HL-60 (cell line): Measurements from ENCODE around the gene HOMER1.

Experiments used
- DNase-seq, 2 experiments: peaks; one replicate each; pipeline ENCODE4 v3.0.0-alpha.2; 2010 to 2020; ENCODE audit warnings: low read depth in 1 of 2, low spot score in 1 of 2
- H3K27ac ChIP-seq: fragments of 250-450 bp; sonication (Bioruptor Pico); replicated peaks from 2 replicates; pipeline ENCODE4 v1.5.1; 2020; ENCODE audit warnings: mild to moderate bottlenecking, moderate library complexity
- H3K27me3 ChIP-seq: fragments of 250-450 bp; sonication (Bioruptor Pico); 2 replicates; pipeline ENCODE4 v1.5.1; 2021; ENCODE audit warnings: mild to moderate bottlenecking, moderate library complexity; ENCODE audit not compliant: insufficient read depth, poor library complexity, severe bottlenecking
- H3K4me3 ChIP-seq: replicated peaks from 2 replicates; pipeline ENCODE4 v1.5.1; 2011; ENCODE audit warnings: mild to moderate bottlenecking, control low read depth, low read length; ENCODE audit not compliant: insufficient read depth
- GABPA ChIP-seq: IDR thresholded peaks from 2 replicates; pipeline ENCODE4 v1.6.1; 2012; ENCODE audit warnings: low read depth
- POLR2AphosphoS5 ChIP-seq: IDR thresholded peaks from 2 replicates; pipeline ENCODE4 v1.6.1; 2012; ENCODE audit warnings: low read depth
- SPI1 ChIP-seq: IDR thresholded peaks from 2 replicates; pipeline ENCODE4 v1.6.1; 2012; ENCODE audit warnings: low read depth, mild to moderate bottlenecking, borderline replicate concordance
- TF ChIP-seq, protein P1 (sequence below): IDR thresholded peaks from 2 replicates; pipeline ENCODE4 v1.6.1; 2012; ENCODE audit warnings: low read depth; ENCODE audit not compliant: insufficient replicate concordance
- TF ChIP-seq, protein P2 (sequence below): IDR thresholded peaks from one replicate; pipeline ENCODE4 v1.5.1; 2011; ENCODE audit warnings: low read length, control low read depth, inconsistent platforms; ENCODE audit not compliant: insufficient read depth

Gene HOMER1

GRCh38 chr5:79488775-79489174, 25.2 kb downstream of the HOMER1 start:
- H3K27me3 ChIP-seq: no peaks in the 10 kb centered on the region

DNA sequence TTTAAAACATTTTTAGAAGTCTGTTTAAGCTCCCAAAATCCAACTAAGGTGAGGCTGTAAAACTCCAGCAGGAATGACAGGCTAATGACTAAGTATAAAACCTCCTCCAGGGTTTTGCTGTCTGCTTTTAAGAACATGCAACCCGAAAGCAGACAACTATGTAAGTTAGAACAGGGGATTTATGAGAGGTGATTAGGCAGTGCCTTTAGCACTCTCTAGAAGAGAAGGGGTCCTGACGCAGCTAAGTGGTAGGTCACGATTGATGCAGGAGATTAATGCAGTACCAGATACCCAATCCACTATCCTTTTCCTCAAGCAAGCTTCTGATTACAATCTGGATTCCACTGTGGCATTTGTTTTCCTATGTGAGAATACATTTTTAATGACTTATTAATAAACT, 25.9 kb downstream of the HOMER1 start:
- H3K27ac ChIP-seq: no peak overlapping the region
- H3K27me3 ChIP-seq: no peaks in the 10 kb centered on the region
- TF ChIP-seq SPI1 (no peak), GABPA (no peak)
- no peak for DNase-seq
- no peak overlapping the region for H3K4me3 ChIP-seq

More at GRCh38 chr5:79488775-79489174, 25.2 kb downstream of the HOMER1 start:
- no peak for DNase-seq
- Histone ChIP-seq H3K4me3 (no peak overlapping the region), H3K27ac (no peak overlapping the region)
- TF ChIP-seq GABPA (no peak), POLR2AphosphoS5 (no peak), SPI1 (no peak)
- TF ChIP-seq, protein P1, sequence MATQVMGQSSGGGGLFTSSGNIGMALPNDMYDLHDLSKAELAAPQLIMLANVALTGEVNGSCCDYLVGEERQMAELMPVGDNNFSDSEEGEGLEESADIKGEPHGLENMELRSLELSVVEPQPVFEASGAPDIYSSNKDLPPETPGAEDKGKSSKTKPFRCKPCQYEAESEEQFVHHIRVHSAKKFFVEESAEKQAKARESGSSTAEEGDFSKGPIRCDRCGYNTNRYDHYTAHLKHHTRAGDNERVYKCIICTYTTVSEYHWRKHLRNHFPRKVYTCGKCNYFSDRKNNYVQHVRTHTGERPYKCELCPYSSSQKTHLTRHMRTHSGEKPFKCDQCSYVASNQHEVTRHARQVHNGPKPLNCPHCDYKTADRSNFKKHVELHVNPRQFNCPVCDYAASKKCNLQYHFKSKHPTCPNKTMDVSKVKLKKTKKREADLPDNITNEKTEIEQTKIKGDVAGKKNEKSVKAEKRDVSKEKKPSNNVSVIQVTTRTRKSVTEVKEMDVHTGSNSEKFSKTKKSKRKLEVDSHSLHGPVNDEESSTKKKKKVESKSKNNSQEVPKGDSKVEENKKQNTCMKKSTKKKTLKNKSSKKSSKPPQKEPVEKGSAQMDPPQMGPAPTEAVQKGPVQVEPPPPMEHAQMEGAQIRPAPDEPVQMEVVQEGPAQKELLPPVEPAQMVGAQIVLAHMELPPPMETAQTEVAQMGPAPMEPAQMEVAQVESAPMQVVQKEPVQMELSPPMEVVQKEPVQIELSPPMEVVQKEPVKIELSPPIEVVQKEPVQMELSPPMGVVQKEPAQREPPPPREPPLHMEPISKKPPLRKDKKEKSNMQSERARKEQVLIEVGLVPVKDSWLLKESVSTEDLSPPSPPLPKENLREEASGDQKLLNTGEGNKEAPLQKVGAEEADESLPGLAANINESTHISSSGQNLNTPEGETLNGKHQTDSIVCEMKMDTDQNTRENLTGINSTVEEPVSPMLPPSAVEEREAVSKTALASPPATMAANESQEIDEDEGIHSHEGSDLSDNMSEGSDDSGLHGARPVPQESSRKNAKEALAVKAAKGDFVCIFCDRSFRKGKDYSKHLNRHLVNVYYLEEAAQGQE: no peak

- no peak overlapping the region for H3K4me3 ChIP-seq
- no peak for DNase-seq
Observed at GRCh38 chr5:79487251-79487650, 26.7 kb downstream of the HOMER1 start.

DNA sequence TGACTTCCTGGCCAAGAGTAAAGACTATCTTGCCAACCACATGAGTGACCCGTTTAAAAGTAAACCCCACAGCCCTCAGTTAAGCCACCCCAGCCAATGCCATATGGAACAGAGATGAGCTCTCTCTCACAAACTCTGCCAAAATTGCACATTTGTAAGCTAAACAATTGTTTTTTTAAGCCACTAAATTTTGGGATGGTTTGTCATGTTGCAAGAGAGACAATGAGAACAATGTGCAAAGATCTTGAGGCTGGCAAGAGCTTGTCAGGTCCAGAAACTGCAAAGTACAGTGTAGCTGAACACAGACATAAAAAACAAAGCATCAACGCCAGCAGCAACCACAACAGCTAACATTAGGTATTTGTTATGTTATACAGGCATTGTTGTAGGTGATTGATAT, 27.8 kb downstream of the HOMER1 start:
- no peak overlapping the region for H3K27ac ChIP-seq
- DNase-seq: no peak
- no peak overlapping the region for H3K4me3 ChIP-seq
- TF ChIP-seq SPI1 (no peak), GABPA (no peak), POLR2AphosphoS5 (no peak)
- TF ChIP-seq, protein P1: no peak
- TF ChIP-seq, protein P2, sequence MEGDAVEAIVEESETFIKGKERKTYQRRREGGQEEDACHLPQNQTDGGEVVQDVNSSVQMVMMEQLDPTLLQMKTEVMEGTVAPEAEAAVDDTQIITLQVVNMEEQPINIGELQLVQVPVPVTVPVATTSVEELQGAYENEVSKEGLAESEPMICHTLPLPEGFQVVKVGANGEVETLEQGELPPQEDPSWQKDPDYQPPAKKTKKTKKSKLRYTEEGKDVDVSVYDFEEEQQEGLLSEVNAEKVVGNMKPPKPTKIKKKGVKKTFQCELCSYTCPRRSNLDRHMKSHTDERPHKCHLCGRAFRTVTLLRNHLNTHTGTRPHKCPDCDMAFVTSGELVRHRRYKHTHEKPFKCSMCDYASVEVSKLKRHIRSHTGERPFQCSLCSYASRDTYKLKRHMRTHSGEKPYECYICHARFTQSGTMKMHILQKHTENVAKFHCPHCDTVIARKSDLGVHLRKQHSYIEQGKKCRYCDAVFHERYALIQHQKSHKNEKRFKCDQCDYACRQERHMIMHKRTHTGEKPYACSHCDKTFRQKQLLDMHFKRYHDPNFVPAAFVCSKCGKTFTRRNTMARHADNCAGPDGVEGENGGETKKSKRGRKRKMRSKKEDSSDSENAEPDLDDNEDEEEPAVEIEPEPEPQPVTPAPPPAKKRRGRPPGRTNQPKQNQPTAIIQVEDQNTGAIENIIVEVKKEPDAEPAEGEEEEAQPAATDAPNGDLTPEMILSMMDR: no peak
- no peaks in the 10 kb centered on the region for H3K27me3 ChIP-seq

More at GRCh38 chr5:79487251-79487650, 26.7 kb downstream of the HOMER1 start:
- no peaks in the 10 kb centered on the region for H3K27me3 ChIP-seq
- no peak for TF ChIP-seq SPI1
- no peak overlapping the region for H3K27ac ChIP-seq

GRCh38 chr5:79484731-79485130, 29.2 kb downstream of the HOMER1 start:
- no peak for DNase-seq
- Histone ChIP-seq H3K27ac (no peak overlapping the region), H3K4me3 (no peak overlapping the region), H3K27me3 (no peaks in the 10 kb centered on the region)
- TF ChIP-seq, protein P1: no peak
- TF ChIP-seq SPI1 (no peak), POLR2AphosphoS5 (no peak), GABPA (no peak)
- TF ChIP-seq, protein P2: no peak
